K562 (cell line): ENCODE data around the gene TENM4. TPM values are rescaled to one million over a fixed set of nuclear protein-coding genes. Genes with fewer than 3 reads are reported as not detected.

ENCODE experiments used
- ATAC-seq: fragments of 200-7000 bp; cut with Tn5 transposase; 3 replicates; pipeline ENCODE4 v1.9.1; 2020; ENCODE audit warnings: moderate library complexity
- BruUV-seq: library from RNA; stranded (reverse); fragments of 400-500 nt; replicated peaks from 2 replicates; lab custom pipeline; 2021; lab: Mats Ljungman, UMichigan
- CTCF ChIA-PET: fragments of 300-600 bp; formaldehyde crosslinking; extraction: SDS; loops from one replicate; lab custom pipeline; 2021; ENCODE audit warnings: low intra/inter-chr PET ratio; lab: Yijun Ruan, JAX
- POLR2A ChIA-PET: fragments of 300-600, 350-650 bp; sonication (Branson Sonifier 250); formaldehyde crosslinking; extraction: SDS; loops from one replicate; lab custom pipeline; 2021; ENCODE audit warnings: antibody characterized with exemption, inconsistent platforms; lab: Yijun Ruan, JAX
- DNase-seq, 4 experiments: peaks; one replicate each; pipeline versions ENCODE4 v3.0.0 to v3.0.0-alpha.2; 2011 to 2018; ENCODE audit warnings: low spot score in 3 of 4, mixed read lengths in 3 of 4; ENCODE audit errors: extremely low read depth in 1 of 4
- FAIRE-seq: peaks from 2 replicates; lab custom pipeline; 2011; peaks lifted over from hg19 to GRCh38; lab: Jason Lieb, UNC
- H2AFZ ChIP-seq: 2 replicates; pipeline ENCODE4 v1.6.0; 2011; ENCODE audit warnings: low read depth, low read length, control low read depth, inconsistent platforms
- H3K27ac ChIP-seq: fragments of 200-600 bp; 3 replicates; pipeline ENCODE4 v1.8.0; 2011; ENCODE audit warnings: low read depth, mild to moderate bottlenecking, control low read depth, inconsistent platforms, low read length, moderate library complexity, mixed read lengths; ENCODE audit errors: extremely low read depth
- H3K27me3 ChIP-seq, 2 experiments: fragments of 300-600 bp in 1 of 2; 2 replicates in 1 of 2; 3 replicates in 1 of 2; pipeline versions ENCODE4 v1.6.0 to v1.8.0; 2011; ENCODE audit warnings: inconsistent platforms in 2 of 2, low read length in 2 of 2, mild to moderate bottlenecking in 1 of 2, mixed read lengths in 1 of 2, moderate library complexity in 1 of 2; ENCODE audit not compliant: control insufficient read depth in 2 of 2, insufficient read depth in 2 of 2
- H3K36me3 ChIP-seq: fragments of 300-600 bp; 3 replicates; pipeline ENCODE4 v1.8.0; 2011; ENCODE audit warnings: mild to moderate bottlenecking, low read length, inconsistent platforms; ENCODE audit not compliant: control insufficient read depth, insufficient read depth
- H3K4me1 ChIP-seq, 2 experiments: fragments of 200-600 bp in 1 of 2; replicated peaks in 1 of 2; 2 replicates in 1 of 2; 3 replicates in 1 of 2; pipeline versions ENCODE4 v1.5.1 to v1.8.0; 2011; ENCODE audit warnings: inconsistent platforms in 2 of 2, low read length in 2 of 2, mild to moderate bottlenecking in 1 of 2, mixed read lengths in 1 of 2, moderate library complexity in 1 of 2; ENCODE audit not compliant: control insufficient read depth in 2 of 2, insufficient read depth in 2 of 2
- H3K4me2 ChIP-seq: 2 replicates; pipeline ENCODE4 v1.6.1; 2011; ENCODE audit warnings: low read length, control low read depth, inconsistent platforms, mixed read lengths; ENCODE audit not compliant: insufficient read depth
- H3K4me3 ChIP-seq: fragments of 200-600 bp; sonication (generic), shearing (Covaris generic); 2 replicates; pipeline ENCODE4 v1.5.1; 2016; ENCODE audit warnings: control low read depth, inconsistent platforms
- H3K79me2 ChIP-seq: fragments of 200-600 bp; 3 replicates; pipeline ENCODE4 v1.8.0; 2011; ENCODE audit warnings: low read length, inconsistent platforms; ENCODE audit not compliant: control insufficient read depth, insufficient read depth
- H3K9ac ChIP-seq, 2 experiments: 2 replicates each; pipeline versions ENCODE4 v1.6.0 to v1.6.1; 2011; ENCODE audit warnings: low read depth in 2 of 2, low read length in 2 of 2, control low read depth in 1 of 2, inconsistent platforms in 1 of 2, mild to moderate bottlenecking in 1 of 2, mixed read lengths in 1 of 2; ENCODE audit not compliant: insufficient read depth in 1 of 2
- H3K9me1 ChIP-seq: one replicate; pipeline ENCODE4 v1.6.0; 2011; ENCODE audit warnings: inconsistent platforms, mild to moderate bottlenecking, low read length, moderate library complexity; ENCODE audit not compliant: control insufficient read depth, insufficient read depth
- H3K9me3 ChIP-seq: replicated peaks from 2 replicates; pipeline ENCODE4 v1.5.1; 2011; ENCODE audit warnings: low read depth, low read length, inconsistent platforms; ENCODE audit not compliant: control insufficient read depth, insufficient read depth
- H4K20me1 ChIP-seq: replicated peaks from 2 replicates; pipeline ENCODE4 v1.6.1; 2011; ENCODE audit warnings: low read length, inconsistent platforms, mixed read lengths; ENCODE audit not compliant: control insufficient read depth, insufficient read depth
- CEBPG ChIP-seq, 3 experiments: fragments of 200-800 bp in 1 of 3; sonication (Bioruptor generic) in 1 of 3; sonication (generic) in 1 of 3; formaldehyde crosslinking in 1 of 3; IDR thresholded peaks in 2 of 3; conservative IDR thresholded peaks in 1 of 3; 2 replicates each; pipeline versions ENCODE4 v1.6.1 to v1.8.0; 2016 to 2022; ENCODE audit warnings: missing compliant biosample characterization in 2 of 3, missing genetic modification characterization in 2 of 3, mild to moderate bottlenecking in 1 of 3, missing genetic modification reagents in 1 of 3
- HCFC1 ChIP-seq: IDR thresholded peaks from 2 replicates; pipeline ENCODE4 v1.6.1; 2012; ENCODE audit warnings: low read depth, low read length, improper control_type of control experiment
- MAZ ChIP-seq, 2 experiments: fragments of 450-650 bp in 1 of 2; sonication (generic) in 1 of 2; formaldehyde crosslinking; IDR thresholded peaks in 1 of 2; conservative IDR thresholded peaks in 1 of 2; 2 replicates each; pipeline versions ENCODE4 v1.4.0 to v1.5.0; 2020; ENCODE audit warnings: mild to moderate bottlenecking in 1 of 2, missing genetic modification reagents in 1 of 2
- PPARD ChIP-seq: fragments of 250-450 bp; sonication (Bioruptor Pico); IDR thresholded peaks from 2 replicates; pipeline ENCODE4 v1.8.0; 2022; ENCODE audit warnings: inconsistent platforms, mild to moderate bottlenecking, moderate library complexity
- WGBS: fragments of 100-300 bp; shearing (Covaris generic); methylation state at CpG from one replicate; pipeline ENCODE4 v1.1.6; 2016; ENCODE audit warnings: low coverage, mixed read lengths; ENCODE audit not compliant: insufficient coverage; ENCODE audit errors: missing lambda C conversion rate; 5-methylcytosine and 5-hydroxymethylcytosine counted together
- in situ Hi-C: fragments of 300-500 bp; cut with MboI; formaldehyde crosslinking; loops from 4 replicates; pipeline ENCODE4 v1.15.0; 2018; ENCODE audit warnings: inconsistent platforms, mixed read lengths
- intact Hi-C: fragments of 100-400 bp; cut with micrococcal nuclease; formaldehyde crosslinking; loops from 2 replicates; pipeline ENCODE4 v1.14.2; 2022
- polyA plus RNA-seq, 8 experiments: library from polyadenylated mRNA; depleted of rRNA in 4 of 8; stranded (reverse) in 5 of 8; unstranded in 3 of 8; fragments of >200 nt; fragmentation: Nextera tagmentation in 2 of 8; fragmentation: Illumina TruSeq in 1 of 8; extraction: Ambion mirVana in 2 of 8; extraction: Trizol in 1 of 8; gene quantifications; 2 replicates each; pipeline versions ENCODE4 v1.2.1 to v1.2.3, GENCODE V29; 2011 to 2014; ENCODE audit warnings: inconsistent platforms in 1 of 8, missing spikeins in 1 of 8
- total RNA-seq, 7 experiments: library from RNA; depleted of rRNA in 6 of 7; stranded (reverse); fragments of >200 nt in 6 of 7; fragmentation: Illumina TruSeq in 2 of 7; extraction: Trizol in 2 of 7; gene quantifications; 2 replicates each; pipeline versions ENCODE4 v1.2.1 to v1.2.3, GENCODE V29; 2011 to 2021; ENCODE audit warnings: low replicate concordance in 1 of 7
- TF ChIP-seq, protein P1 (sequence below): sonication (generic); formaldehyde crosslinking; IDR thresholded peaks from 2 replicates; pipeline ENCODE4 v1.5.0; 2020; ENCODE audit warnings: missing genetic modification reagents
- TF ChIP-seq, protein P2 (sequence below): sonication (generic); formaldehyde crosslinking; IDR thresholded peaks from 2 replicates; pipeline ENCODE4 v1.8.1; 2022; ENCODE audit warnings: missing genetic modification reagents

TENM4 gene
- total and polyA plus RNA-seq, 9 of the 15 experiments (the other 6 are each of a cell fraction or from before 2014, with no cell fraction given), result 0.16 TPM; not detected in 8

DNA sequence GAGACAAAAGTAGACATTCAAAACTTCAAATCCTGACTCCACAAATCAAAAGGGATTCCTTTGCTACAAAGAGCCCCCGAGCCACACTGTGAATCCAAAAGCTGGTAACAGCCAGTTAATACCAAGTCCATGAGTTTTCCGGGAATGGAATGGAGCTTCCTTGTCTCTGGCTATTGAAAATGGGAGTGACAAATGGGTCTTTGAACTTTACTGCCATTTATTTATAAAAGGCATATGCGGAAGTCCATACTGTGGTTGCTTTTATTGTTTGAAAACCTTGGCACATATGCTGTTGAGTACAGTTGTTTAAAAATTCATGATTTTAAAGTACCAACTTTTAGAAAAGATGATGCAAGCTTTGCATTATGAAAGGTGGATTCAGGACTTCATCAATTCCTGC lies 659.9 kb downstream of the TENM4 start:
- BruUV-seq, result no TSS peak
- Histone ChIP-seq H3K9ac (no peak overlapping the region), H3K4me1 (no peaks in the 10 kb centered on the region), H3K4me3 (no peak overlapping the region), H2AFZ (no peak overlapping the region), H4K20me1 (no peaks in the 10 kb centered on the region), H3K27me3 (no peaks in the 10 kb centered on the region), H3K9me1 (no peaks in the 10 kb centered on the region), H3K4me2 (no peak overlapping the region), H3K36me3 (no peaks in the 10 kb centered on the region), H3K9me3 (no peaks in the 10 kb centered on the region), H3K27ac (no peak overlapping the region), H3K79me2 (no peaks in the 10 kb centered on the region)
- CTCF ChIA-PET, result no interaction called here
- POLR2A ChIA-PET, result interaction anchor here (0.6 kb wide), 1 partner anchor 1690 kb away, joined by 3 read pairs; no protein-coding TSS in a partner anchor
- FAIRE-seq (no peak), ATAC-seq (no peak), DNase-seq (no peak)
- TF ChIP-seq MAZ (CRISPR knock-in tag; conservative IDR thresholded peaks at IDR 0.05 in 1 of 2, IDR thresholded peaks at IDR 0.05 in 1 of 2) (no peak), CEBPG (CRISPR knock-in tag; IDR thresholded peaks at IDR 0.05) (no peak), CEBPG (tag; conservative IDR thresholded peaks at IDR 0.05 in 1 of 2, IDR thresholded peaks at IDR 0.05 in 1 of 2) (peak in 1 of 2 experiments; percentile 22; a peak in 1 of 4 replicates)
- TF ChIP-seq, protein P1, sequence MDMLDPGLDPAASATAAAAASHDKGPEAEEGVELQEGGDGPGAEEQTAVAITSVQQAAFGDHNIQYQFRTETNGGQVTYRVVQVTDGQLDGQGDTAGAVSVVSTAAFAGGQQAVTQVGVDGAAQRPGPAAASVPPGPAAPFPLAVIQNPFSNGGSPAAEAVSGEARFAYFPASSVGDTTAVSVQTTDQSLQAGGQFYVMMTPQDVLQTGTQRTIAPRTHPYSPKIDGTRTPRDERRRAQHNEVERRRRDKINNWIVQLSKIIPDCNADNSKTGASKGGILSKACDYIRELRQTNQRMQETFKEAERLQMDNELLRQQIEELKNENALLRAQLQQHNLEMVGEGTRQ, result no peak
- 3% methylated on average over 3 of the region's 3 CpGs for WGBS
- intact Hi-C loops (no loop called here), in situ Hi-C loops (no loop called here)

DNA sequence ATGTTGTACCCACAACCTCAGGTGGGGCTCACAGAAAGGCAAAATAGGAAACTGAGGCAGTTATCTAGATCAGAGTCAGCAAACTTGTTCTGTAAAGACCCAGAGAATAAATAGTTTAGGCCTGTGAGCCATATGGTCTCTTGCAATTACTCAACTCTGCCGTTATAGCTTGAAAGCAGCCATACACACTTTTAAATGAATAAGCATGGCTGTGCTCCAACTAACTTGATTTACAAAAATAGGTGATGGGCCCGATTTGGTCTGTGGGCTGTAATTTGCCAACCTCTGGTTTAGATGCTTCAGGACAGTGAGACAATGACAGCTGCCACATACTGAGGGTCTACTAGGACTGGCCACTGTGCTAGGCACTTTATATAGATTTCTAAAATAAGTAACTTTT lies 667.3 kb downstream of the TENM4 start:
- H3K27ac ChIP-seq, result no peak overlapping the region
- H3K9me3 ChIP-seq, result no peaks in the 10 kb centered on the region
- H3K9me1 ChIP-seq, result no peaks in the 10 kb centered on the region
- H3K79me2 ChIP-seq, result no peaks in the 10 kb centered on the region
- H3K27me3 ChIP-seq, result no peaks in the 10 kb centered on the region
- no peak for TF ChIP-seq PPARD (CRISPR knock-in tag)
- TF ChIP-seq, protein P2, sequence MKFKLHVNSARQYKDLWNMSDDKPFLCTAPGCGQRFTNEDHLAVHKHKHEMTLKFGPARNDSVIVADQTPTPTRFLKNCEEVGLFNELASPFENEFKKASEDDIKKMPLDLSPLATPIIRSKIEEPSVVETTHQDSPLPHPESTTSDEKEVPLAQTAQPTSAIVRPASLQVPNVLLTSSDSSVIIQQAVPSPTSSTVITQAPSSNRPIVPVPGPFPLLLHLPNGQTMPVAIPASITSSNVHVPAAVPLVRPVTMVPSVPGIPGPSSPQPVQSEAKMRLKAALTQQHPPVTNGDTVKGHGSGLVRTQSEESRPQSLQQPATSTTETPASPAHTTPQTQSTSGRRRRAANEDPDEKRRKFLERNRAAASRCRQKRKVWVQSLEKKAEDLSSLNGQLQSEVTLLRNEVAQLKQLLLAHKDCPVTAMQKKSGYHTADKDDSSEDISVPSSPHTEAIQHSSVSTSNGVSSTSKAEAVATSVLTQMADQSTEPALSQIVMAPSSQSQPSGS (CRISPR knock-in tag), result no peak
- TF ChIP-seq HCFC1, result no peak
- no peak overlapping the region for H2AFZ ChIP-seq
- H3K9ac ChIP-seq, result no peak overlapping the region
- intact Hi-C loops (no loop called here), in situ Hi-C loops (no loop called here)
- BruUV-seq, result no TSS peak
- ATAC-seq, result no peak
- H4K20me1 ChIP-seq, result no peaks in the 10 kb centered on the region
- H3K36me3 ChIP-seq, result no peaks in the 10 kb centered on the region
- H3K4me2 ChIP-seq, result no peak overlapping the region
- DNase-seq, result no peak
- no peak overlapping the region for H3K4me3 ChIP-seq
- FAIRE-seq, result no peak
- ChIA-PET POLR2A (no interaction called here), CTCF (no interaction called here)
- 0% methylated on average over 2 of the region's 2 CpGs for WGBS
- no peaks in the 10 kb centered on the region for H3K4me1 ChIP-seq
